GM21423 (cell line): Measurements from ENCODE around the gene SLC52A3.

Source experiments
- ATAC-seq: cut with Tn5 transposase; IDR thresholded peaks from one replicate; pipeline ENCODE4 v1.9.1; 2021; ENCODE audit warnings: mild to moderate bottlenecking, moderate library complexity; ENCODE audit not compliant: unreplicated experiment

The SLC52A3 gene

GRCh38 chr20:770691-771090 lies 2.4 kb upstream of the SLC52A3 start:
- ATAC-seq = no peak

GRCh38 chr20:766906-767305 lies 1.4 kb downstream of the SLC52A3 start:
- no peak for ATAC-seq

GRCh38 chr20:764255-764654 lies 4.0 kb downstream of the SLC52A3 start:
- ATAC-seq = no peak

GRCh38 chr20:761418-762381 lies 6.6 kb downstream of the SLC52A3 start:
- no peak for ATAC-seq

GRCh38 chr20:760751-761417 lies 7.4 kb downstream of the SLC52A3 start:
- ATAC-seq = no peak

GRCh38 chr20:757506-757905 lies 10.8 kb downstream of the SLC52A3 start:
- no peak for ATAC-seq

- ATAC-seq = no peak
These were observed 12.4 kb downstream of the SLC52A3 start for GRCh38 chr20:755941-756340.

GRCh38 chr20:754904-755303 lies 13.4 kb downstream of the SLC52A3 start:
- no peak for ATAC-seq

GRCh38 chr20:753897-754635 lies 14.2 kb downstream of the SLC52A3 start:
- no peak for ATAC-seq

GRCh38 chr20:753136-753535 lies 15.2 kb downstream of the SLC52A3 start:
- no peak for ATAC-seq

- ATAC-seq = no peak
These were observed 16.0 kb downstream of the SLC52A3 start for GRCh38 chr20:752291-752690.

GRCh38 chr20:751761-752160 lies 16.5 kb downstream of the SLC52A3 start:
- no peak for ATAC-seq

GRCh38 chr20:750801-751200 lies 17.5 kb downstream of the SLC52A3 start:
- ATAC-seq = no peak

GRCh38 chr20:745683-746301 lies 22.5 kb downstream of the SLC52A3 start:
- ATAC-seq = no peak

GRCh38 chr20:742156-742555 lies 26.1 kb downstream of the SLC52A3 start:
- ATAC-seq = no peak

GRCh38 chr20:741620-742019 lies 26.7 kb downstream of the SLC52A3 start:
- no peak for ATAC-seq

- no peak for ATAC-seq
These were observed 28.1 kb downstream of the SLC52A3 start for GRCh38 chr20:740162-740561.

GRCh38 chr20:739736-740135 lies 28.6 kb downstream of the SLC52A3 start:
- ATAC-seq = no peak

- no peak for ATAC-seq
These were observed 34.4 kb downstream of the SLC52A3 start for GRCh38 chr20:733861-734260.

- ATAC-seq = no peak
These were observed 35.6 kb downstream of the SLC52A3 start for GRCh38 chr20:732727-733126.
